GM12878 (cell line): ENCODE data around the gene DAZAP1.

Experiments
- CTCF ChIP-seq, 3 experiments: IDR thresholded peaks in 2 of 3; conservative IDR thresholded peaks in 1 of 3; 2 replicates each; pipeline ENCODE4 v1.5.1; 2011; ENCODE audit warnings: low read depth in 3 of 3, low read length in 3 of 3, mild to moderate bottlenecking in 3 of 3, control low read depth in 2 of 3, moderate library complexity in 2 of 3, inconsistent platforms in 1 of 3, mixed read lengths in 1 of 3; ENCODE audit not compliant: control insufficient read depth in 2 of 3, insufficient read depth in 1 of 3; ENCODE audit errors: extremely low read depth in 1 of 3
- EZH2 ChIP-seq: IDR thresholded peaks from 2 replicates; pipeline ENCODE4 v1.6.1; 2012; ENCODE audit warnings: low read depth, mild to moderate bottlenecking, control low read depth, inconsistent platforms, low read length, borderline replicate concordance; ENCODE audit not compliant: control insufficient read depth
- FOS ChIP-seq: IDR thresholded peaks from 3 replicates; pipeline ENCODE4 v1.6.1; 2011; ENCODE audit warnings: borderline replicate concordance; ENCODE audit not compliant: insufficient read length; ENCODE audit errors: extremely low read depth
- MAX ChIP-seq: IDR thresholded peaks from 2 replicates; pipeline ENCODE4 v1.6.1; 2012; ENCODE audit warnings: low read depth, low read length, improper control_type of control experiment
- PBX3 ChIP-seq: IDR thresholded peaks from 2 replicates; pipeline ENCODE4 v1.6.1; 2011; ENCODE audit warnings: mild to moderate bottlenecking, low read depth, low read length, moderate library complexity; ENCODE audit not compliant: insufficient replicate concordance
- RCOR1 ChIP-seq: conservative IDR thresholded peaks from 2 replicates; pipeline ENCODE4 v1.6.1; 2012; ENCODE audit warnings: low read depth, low read length, improper control_type of control experiment
- REST ChIP-seq: IDR thresholded peaks from 2 replicates; pipeline ENCODE4 v1.6.1; 2012; ENCODE audit warnings: mild to moderate bottlenecking, low read depth, low read length
- TAF1 ChIP-seq: IDR thresholded peaks from 2 replicates; pipeline ENCODE4 v1.6.1; 2011; ENCODE audit warnings: mild to moderate bottlenecking, low read depth, low read length, borderline replicate concordance
- USF2 ChIP-seq: IDR thresholded peaks from 2 replicates; pipeline ENCODE4 v1.6.1; 2011; ENCODE audit warnings: low read depth, low read length, improper control_type of control experiment, borderline replicate concordance
- ZBTB11 ChIP-seq: fragments of 450-650 bp; formaldehyde crosslinking; IDR thresholded peaks from 2 replicates; pipeline ENCODE4 v1.5.0; 2022; ENCODE audit warnings: mild to moderate bottlenecking, missing genetic modification characterization

GRCh38 chr19:1440418-1440801, 33.0 kb downstream of the DAZAP1 start:
- TF ChIP-seq USF2: no peak
- no peak for TF ChIP-seq PBX3
- no peak for TF ChIP-seq REST
- TF ChIP-seq ZBTB11 (CRISPR knock-in tag): no peak
- no peak for TF ChIP-seq TAF1
- no peak for TF ChIP-seq MAX
- TF ChIP-seq FOS: no peak
- TF ChIP-seq CTCF (IDR thresholded peaks at IDR 0.05 in 2 of 3, conservative IDR thresholded peaks at IDR 0.05 in 1 of 3; ENCODE audit: control insufficient read depth in 2 of 3, extremely low read depth in 1 of 3, insufficient read depth in 1 of 3, low read depth in 3 of 3, low read length in 3 of 3): no peak
- no peak for TF ChIP-seq RCOR1
- TF ChIP-seq EZH2: no peak
